H1 (cell line): ENCODE results near the gene MAJIN. TPM values are rescaled to one million over a fixed set of nuclear protein-coding genes. Genes with fewer than 3 reads are reported as not detected.

Experiments
- CTCF ChIA-PET: fragments of 300-600 bp; sonication (Branson Sonifier 250); formaldehyde crosslinking; loops from one replicate; lab custom pipeline; 2021; ENCODE audit not compliant: partially characterized antibody; lab: Charles Lee
- POLR2A ChIA-PET: fragments of 300-600 bp; sonication (Branson Sonifier 250); formaldehyde crosslinking; loops from one replicate; lab custom pipeline; 2021; ENCODE audit warnings: inconsistent platforms; ENCODE audit not compliant: partially characterized antibody; lab: Charles Lee
- DNase-seq, 2 experiments: peaks; one replicate each; pipeline versions ENCODE4 v3.0.0 to v3.0.0-alpha.2; 2010 to 2022; ENCODE audit warnings: low spot score in 2 of 2, low read depth in 1 of 2, mixed read lengths in 1 of 2
- FAIRE-seq: peaks from 2 replicates; lab custom pipeline; 2011; peaks lifted over from hg19 to GRCh38; lab: Jason Lieb, UNC
- H2AFZ ChIP-seq: 2 replicates; pipeline ENCODE4 v1.8.1; 2012; ENCODE audit warnings: low read length, inconsistent platforms
- H2AK5ac ChIP-seq: 2 replicates; pipeline ENCODE4 v1.6.1; 2013; ENCODE audit warnings: low read depth, low read length
- H2BK120ac ChIP-seq: replicated peaks from 2 replicates; pipeline ENCODE3; 2013; ENCODE audit warnings: low read depth, low read length, inconsistent platforms
- H2BK12ac ChIP-seq: 2 replicates; pipeline ENCODE4 v1.6.1; 2013; ENCODE audit warnings: low read depth, low read length
- H2BK15ac ChIP-seq: 2 replicates; pipeline ENCODE4 v1.6.1; 2013; ENCODE audit warnings: low read length
- H2BK20ac ChIP-seq: 2 replicates; pipeline ENCODE4 v1.6.1; 2013; ENCODE audit warnings: low read length
- H2BK5ac ChIP-seq: 2 replicates; pipeline ENCODE4 v1.6.1; 2013; ENCODE audit warnings: low read depth, low read length
- H3K14ac ChIP-seq: 2 replicates; pipeline ENCODE4 v1.6.1; 2013; ENCODE audit warnings: inconsistent platforms; ENCODE audit not compliant: insufficient read length
- H3K18ac ChIP-seq: 2 replicates; pipeline ENCODE4 v1.6.1; 2013; ENCODE audit warnings: low read length; ENCODE audit errors: extremely low read depth
- H3K23ac ChIP-seq: 2 replicates; pipeline ENCODE4 v1.6.1; 2013; ENCODE audit warnings: inconsistent platforms; ENCODE audit not compliant: insufficient read length
- H3K23me2 ChIP-seq: 2 replicates; pipeline ENCODE4 v1.6.1; 2013; ENCODE audit warnings: low read depth, low read length
- H3K27ac ChIP-seq: 2 replicates; pipeline ENCODE4 v1.6.1; 2011; ENCODE audit warnings: low read depth, low read length, inconsistent platforms
- H3K27me3 ChIP-seq, 4 experiments: replicated peaks in 1 of 4; 1 replicate in 1 of 4; 2 replicates in 3 of 4; pipeline versions ENCODE4 v1.6.1 to v1.8.1; 2011 to 2013; ENCODE audit warnings: low read length in 3 of 4, mild to moderate bottlenecking in 3 of 4, inconsistent platforms in 2 of 4, mixed read lengths in 2 of 4, moderate library complexity in 1 of 4; ENCODE audit not compliant: control insufficient read depth in 3 of 4, insufficient read depth in 3 of 4; ENCODE audit errors: extremely low read depth in 1 of 4
- H3K36me3 ChIP-seq, 4 experiments: 2 replicates each; pipeline versions ENCODE4 v1.6.1 to v1.8.1; 2011 to 2013; ENCODE audit warnings: mild to moderate bottlenecking in 4 of 4, low read length in 3 of 4, moderate library complexity in 2 of 4, control low read depth in 1 of 4, inconsistent platforms in 1 of 4; ENCODE audit not compliant: insufficient read depth in 4 of 4, control insufficient read depth in 2 of 4
- H3K4ac ChIP-seq: replicated peaks from 2 replicates; pipeline ENCODE3; 2013; ENCODE audit warnings: low read length, low read depth, mixed read lengths, inconsistent platforms; ENCODE audit not compliant: insufficient read length
- H3K4me1 ChIP-seq, 4 experiments: replicated peaks in 1 of 4; 1 replicate in 1 of 4; 2 replicates in 3 of 4; pipeline versions ENCODE4 v1.6.1 to v1.8.1; 2011 to 2013; ENCODE audit warnings: low read length in 3 of 4, inconsistent platforms in 2 of 4, mixed read lengths in 1 of 4; ENCODE audit not compliant: insufficient read depth in 4 of 4, control insufficient read depth in 3 of 4
- H3K4me2 ChIP-seq, 2 experiments: 2 replicates each; pipeline versions ENCODE4 v1.6.1 to v1.8.1; 2011 to 2013; ENCODE audit warnings: low read depth in 2 of 2, low read length in 2 of 2, control low read depth in 1 of 2, inconsistent platforms in 1 of 2, mild to moderate bottlenecking in 1 of 2; ENCODE audit not compliant: insufficient read depth in 1 of 2
- H3K4me3 ChIP-seq, 4 experiments: fragments of 200-600, 300-600 bp in 1 of 4; sonication (generic), shearing (Covaris generic), sonication (Bioruptor Twin) in 1 of 4; 2 replicates each; pipeline versions ENCODE4 v1.5.1 to v1.8.1; 2011 to 2016; ENCODE audit warnings: low read length in 4 of 4, low read depth in 3 of 4, control low read depth in 2 of 4, inconsistent platforms in 2 of 4, mild to moderate bottlenecking in 2 of 4, mixed read lengths in 1 of 4, moderate library complexity in 1 of 4; ENCODE audit not compliant: insufficient read depth in 2 of 4; ENCODE audit errors: extremely low read depth in 1 of 4
- H3K56ac ChIP-seq: replicated peaks from 2 replicates; pipeline ENCODE3; 2013; ENCODE audit warnings: low read depth, mild to moderate bottlenecking, mixed read lengths, low read length, inconsistent platforms; ENCODE audit not compliant: insufficient read length
- H3K79me1 ChIP-seq: 2 replicates; pipeline ENCODE4 v1.6.1; 2013; ENCODE audit warnings: low read depth, low read length, control low read depth
- H3K79me2 ChIP-seq, 2 experiments: 2 replicates each; pipeline versions ENCODE4 v1.6.1 to v1.8.1; 2012 to 2013; ENCODE audit warnings: low read length in 2 of 2, mild to moderate bottlenecking in 2 of 2, inconsistent platforms in 1 of 2; ENCODE audit not compliant: insufficient read depth in 2 of 2, control insufficient read depth in 1 of 2
- H3K9ac ChIP-seq, 4 experiments: replicated peaks in 1 of 4; 1 replicate in 1 of 4; 2 replicates in 3 of 4; pipeline versions ENCODE4 v1.6.1 to v1.8.1; 2011 to 2013; ENCODE audit warnings: low read depth in 3 of 4, low read length in 3 of 4, control low read depth in 2 of 4, mild to moderate bottlenecking in 2 of 4, moderate library complexity in 2 of 4, inconsistent platforms in 1 of 4; ENCODE audit errors: extremely low read depth in 1 of 4
- H3K9me3 ChIP-seq, 2 experiments: 2 replicates each; pipeline versions ENCODE4 v1.6.1 to v1.8.1; 2012 to 2013; ENCODE audit warnings: mild to moderate bottlenecking in 2 of 2, moderate library complexity in 2 of 2, control low read depth in 1 of 2, inconsistent platforms in 1 of 2, low read depth in 1 of 2, low read length in 1 of 2, mixed read lengths in 1 of 2; ENCODE audit not compliant: insufficient read depth in 2 of 2
- H4K20me1 ChIP-seq, 2 experiments: replicated peaks in 1 of 2; 2 replicates each; pipeline versions ENCODE3 to v1.8.1; 2011 to 2013; ENCODE audit warnings: inconsistent platforms in 2 of 2, low read length in 2 of 2, mild to moderate bottlenecking in 1 of 2; ENCODE audit not compliant: insufficient read depth in 2 of 2, control insufficient read depth in 1 of 2
- H4K5ac ChIP-seq: 2 replicates; pipeline ENCODE4 v1.6.1; 2013; ENCODE audit warnings: low read length, low read depth, mixed read lengths, inconsistent platforms; ENCODE audit not compliant: insufficient read length
- H4K8ac ChIP-seq: 2 replicates; pipeline ENCODE4 v1.8.0; 2013; ENCODE audit warnings: mild to moderate bottlenecking, moderate library complexity, low read length, inconsistent platforms; ENCODE audit not compliant: insufficient read depth; ENCODE audit errors: extremely low read depth
- H4K91ac ChIP-seq: replicated peaks from 2 replicates; pipeline ENCODE3; 2013; ENCODE audit warnings: low read length, mixed read lengths, inconsistent platforms; ENCODE audit not compliant: insufficient read length
- ASH2L ChIP-seq: fragments of 200-600, 300-600 bp; sonication (generic); IDR thresholded peaks from one replicate; pipeline ENCODE4 v1.7.1; 2017; ENCODE audit warnings: low read length
- BCL11A ChIP-seq, 2 experiments: IDR thresholded peaks; one replicate each; pipeline ENCODE4 v1.6.1; 2011; ENCODE audit warnings: low read depth in 2 of 2, low read length in 2 of 2, mild to moderate bottlenecking in 2 of 2
- BRCA1 ChIP-seq: IDR thresholded peaks from 2 replicates; pipeline ENCODE4 v1.6.1; 2012; ENCODE audit warnings: low read depth, low read length, improper control_type of control experiment
- CTBP2 ChIP-seq: IDR thresholded peaks from 2 replicates; pipeline ENCODE4 v1.7.0; 2011; ENCODE audit warnings: borderline replicate concordance, mild to moderate bottlenecking, moderate library complexity, mixed read lengths, low read length; ENCODE audit not compliant: insufficient read depth, insufficient read length
- EGR1 ChIP-seq: IDR thresholded peaks from 2 replicates; pipeline ENCODE4 v1.6.1; 2011; ENCODE audit warnings: low read depth, low read length, borderline replicate concordance
- HDAC2 ChIP-seq, 2 experiments: fragments of 300-600 bp in 1 of 2; sonication (generic) in 1 of 2; IDR thresholded peaks; 2 replicates each; pipeline ENCODE4 v1.6.1; 2011 to 2012; ENCODE audit warnings: low read depth in 2 of 2, low read length in 2 of 2, mild to moderate bottlenecking in 2 of 2, moderate library complexity in 2 of 2, borderline replicate concordance in 1 of 2, inconsistent platforms in 1 of 2
- JUND ChIP-seq: IDR thresholded peaks from 2 replicates; pipeline ENCODE4 v1.6.1; 2011; ENCODE audit warnings: mild to moderate bottlenecking, improper control_type of control experiment, low read length
- MAFK ChIP-seq: IDR thresholded peaks from 2 replicates; pipeline ENCODE4 v1.6.1; 2012; ENCODE audit warnings: low read depth, mild to moderate bottlenecking, improper control_type of control experiment, low read length
- NANOG ChIP-seq: IDR thresholded peaks from 2 replicates; pipeline ENCODE4 v1.6.1; 2011; ENCODE audit warnings: low read length, low read depth, mild to moderate bottlenecking, inconsistent platforms; ENCODE audit not compliant: insufficient read depth, poor library complexity, severe bottlenecking
- POLR2A ChIP-seq, 2 experiments: IDR thresholded peaks; 1 replicate in 1 of 2; 2 replicates in 1 of 2; pipeline ENCODE4 v1.6.1; 2011; ENCODE audit warnings: low read depth in 2 of 2, low read length in 2 of 2, mild to moderate bottlenecking in 2 of 2; ENCODE audit errors: control extremely low read depth in 1 of 2
- SAP30 ChIP-seq: fragments of 300-600 bp; sonication (generic); IDR thresholded peaks from 2 replicates; pipeline ENCODE4 v1.7.1; 2012; ENCODE audit warnings: low read length, moderate library complexity, mild to moderate bottlenecking, inconsistent platforms; ENCODE audit not compliant: insufficient read depth, insufficient replicate concordance
- SP1 ChIP-seq: IDR thresholded peaks from 2 replicates; pipeline ENCODE4 v1.6.1; 2011; ENCODE audit warnings: low read depth, low read length
- TAF1 ChIP-seq: IDR thresholded peaks from 2 replicates; pipeline ENCODE4 v1.6.1; 2011; ENCODE audit warnings: mild to moderate bottlenecking, low read depth, low read length
- WGBS, 2 experiments: shearing (Covaris generic) in 1 of 2; methylation state at CpG; one replicate each; pipeline versions ENCODE4 v1.1.6 to v1.1.7; 2013 to 2015; ENCODE audit warnings: low lambda C conversion rate in 2 of 2, mixed read lengths in 2 of 2, inconsistent platforms in 1 of 2, low coverage in 1 of 2, missing lambda C conversion rate in 1 of 2; ENCODE audit not compliant: insufficient replicate concordance in 2 of 2, insufficient coverage in 1 of 2, insufficient read length in 1 of 2; ENCODE audit errors: extremely low coverage in 1 of 2, missing lambda C conversion rate in 1 of 2; 5-methylcytosine and 5-hydroxymethylcytosine counted together
- polyA plus RNA-seq, 7 experiments: library from polyadenylated mRNA; depleted of rRNA in 3 of 7; stranded (reverse) in 5 of 7; unstranded in 2 of 7; fragments of >200 nt in 5 of 7; fragments of 200-250 nt in 2 of 7; gene quantifications; 1 replicate in 5 of 7; 2 replicates in 1 of 7; 4 replicates in 1 of 7; pipeline versions ENCODE4 v1.2.1 to v1.2.3, GENCODE V29; 2011 to 2013; ENCODE audit warnings: missing spikeins in 2 of 7, mixed read lengths in 2 of 7
- total RNA-seq: library from RNA; stranded (reverse); fragmentation: NEBNext Ultra II Directional; extraction: Animal tissue kit (Norgen Biotek cat#: 25700); gene quantifications from 2 replicates; pipeline ENCODE4 v1.2.1, GENCODE V29; 2021
- TF ChIP-seq, protein P1 (sequence below): IDR thresholded peaks from 2 replicates; pipeline ENCODE4 v1.6.1; 2011; ENCODE audit warnings: low read depth, mild to moderate bottlenecking, low read length; ENCODE audit not compliant: insufficient read depth

The MAJIN gene
- total and polyA plus RNA-seq, 2 of the 8 experiments (the other 6 are each of a cell fraction or from before 2014, with no cell fraction given), result not detected

DNA sequence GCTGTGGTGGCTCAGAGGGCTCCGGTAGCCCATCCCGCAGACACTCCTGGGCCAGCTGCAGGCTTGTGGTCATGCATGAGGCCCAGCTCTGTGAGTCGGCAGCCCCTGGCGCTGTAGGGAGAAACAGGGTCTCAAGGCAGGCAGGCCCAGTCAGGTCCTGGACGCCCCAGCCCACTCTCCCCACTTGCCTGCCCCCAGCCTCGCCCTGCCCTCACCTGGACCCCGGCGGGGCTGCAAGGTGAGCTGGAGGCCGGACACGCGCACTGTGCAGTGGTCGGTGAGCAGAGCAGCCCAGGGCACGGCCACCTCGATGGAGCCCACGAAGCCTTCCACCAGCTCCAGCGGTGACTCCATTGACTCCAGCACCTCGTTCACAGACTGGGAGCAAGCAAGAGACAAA is 57.8 kb downstream of the MAJIN start:
- CTCF ChIA-PET, result interaction anchor here (1.1 to 1.5 kb wide), 3 partner anchors 14 to 65 kb away, joined by 4 to 6 read pairs (median 4); no protein-coding TSS in a partner anchor
- Histone ChIP-seq H3K23ac (no peak overlapping the region), H4K91ac (no peak overlapping the region), H4K8ac (no peak overlapping the region), H3K79me1 (0 out of 2 replicates have a peak, but pooled peaks cover 3% of the 10 kb centered on the region), H2BK15ac (no peak overlapping the region), H3K4ac (no peak overlapping the region), H3K27me3 (no peaks in the 10 kb centered on the region), H3K14ac (no peak overlapping the region), H3K79me2 (no peaks in the 10 kb centered on the region), H2AK5ac (no peak overlapping the region), H3K9me3 (no peaks in the 10 kb centered on the region), H3K23me2 (peaks cover 13% of the 10 kb centered on the region), H2BK12ac (no peak overlapping the region), H3K27ac (no peak overlapping the region; the same call in 1 of the 2 replicates), H3K4me2 (no peak overlapping the region), H3K56ac (no peak overlapping the region), H3K36me3 (peaks cover 4 to 14% (median 8%) of the 10 kb centered on the region in 4 experiments; a peak in 5 of 8 replicates), H4K5ac (no peak overlapping the region), H3K9ac (no peak overlapping the region), H3K18ac (no peak overlapping the region), H3K4me3 (no peak overlapping the region), H3K4me1 (peaks cover 0 to 11% (median 4%) of the 10 kb centered on the region in 4 experiments; a peak in 5 of 7 replicates), H2BK120ac (no peak overlapping the region), H2AFZ (no peak overlapping the region), H2BK20ac (no peak overlapping the region), H2BK5ac (no peak overlapping the region), H4K20me1 (peaks cover 2% of the 10 kb centered on the region in 2 experiments)
- DNase-seq (no peak), FAIRE-seq (no peak)
- POLR2A ChIA-PET, result no interaction called here
- 91% methylated on average over 17 of the region's 17 CpGs; no CpG with 5 or more reads in 1 of the 2 experiments for WGBS, 2 experiments
- TF ChIP-seq SP1 (no peak), NANOG (no peak), CTBP2 (no peak), BRCA1 (no peak), EGR1 (no peak), POLR2A (IDR thresholded peaks at IDR 0.05; ENCODE audit: control extremely low read depth in 1 of 2, low read depth in 2 of 2, low read length in 2 of 2) (no peak), SAP30 (no peak), JUND (no peak), TAF1 (no peak), BCL11A (IDR thresholded peaks at IDR 0.05; ENCODE audit: low read depth in 2 of 2, low read length in 2 of 2) (no peak), MAFK (no peak), ASH2L (no peak), HDAC2 (IDR thresholded peaks at IDR 0.05; ENCODE audit: borderline replicate concordance in 1 of 2, low read depth in 2 of 2, low read length in 2 of 2) (no peak)
- TF ChIP-seq, protein P1, sequence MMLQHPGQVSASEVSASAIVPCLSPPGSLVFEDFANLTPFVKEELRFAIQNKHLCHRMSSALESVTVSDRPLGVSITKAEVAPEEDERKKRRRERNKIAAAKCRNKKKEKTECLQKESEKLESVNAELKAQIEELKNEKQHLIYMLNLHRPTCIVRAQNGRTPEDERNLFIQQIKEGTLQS, result no peak
